Activated CD4-positive, alpha-beta T cell treated with anti-CD3 and anti-CD28 coated beads for 1 hour (primary cell): ENCODE measurements around the gene GRM4.
"Not testable (repeated sequence)": the region's sequence is repeated elsewhere in the genome, so short reads cannot be mapped to it uniquely, and the experiment has no call there.

Experiments
- DNase-seq: peaks from one replicate; pipeline ENCODE4 v3.0.0-alpha.2; 2020

Gene GRM4

DNA sequence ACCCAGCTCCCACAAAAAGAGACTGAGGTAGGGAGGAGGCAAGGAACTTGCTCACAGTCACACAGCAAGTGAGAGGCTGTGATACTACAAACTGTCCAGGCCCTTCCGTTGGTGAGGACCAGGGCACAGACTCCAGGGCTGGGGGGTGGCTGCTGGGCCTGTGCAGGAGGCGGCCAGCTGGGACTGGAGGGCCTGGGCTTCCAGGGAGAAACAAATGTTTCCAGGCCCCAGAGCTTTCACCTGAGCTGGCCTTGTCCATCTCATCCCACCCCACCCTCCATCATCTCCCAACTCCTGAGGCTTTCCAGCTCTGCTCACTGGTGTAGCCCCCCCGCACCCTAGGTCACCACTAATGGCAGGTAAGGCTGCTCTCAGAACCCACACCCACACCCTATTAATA, 86.0 kb downstream of the GRM4 start:
- no peak for DNase-seq

GRCh38 chr6:34059136-34059731, 86.7 kb downstream of the GRM4 start:
- DNase-seq, result no peak

DNA sequence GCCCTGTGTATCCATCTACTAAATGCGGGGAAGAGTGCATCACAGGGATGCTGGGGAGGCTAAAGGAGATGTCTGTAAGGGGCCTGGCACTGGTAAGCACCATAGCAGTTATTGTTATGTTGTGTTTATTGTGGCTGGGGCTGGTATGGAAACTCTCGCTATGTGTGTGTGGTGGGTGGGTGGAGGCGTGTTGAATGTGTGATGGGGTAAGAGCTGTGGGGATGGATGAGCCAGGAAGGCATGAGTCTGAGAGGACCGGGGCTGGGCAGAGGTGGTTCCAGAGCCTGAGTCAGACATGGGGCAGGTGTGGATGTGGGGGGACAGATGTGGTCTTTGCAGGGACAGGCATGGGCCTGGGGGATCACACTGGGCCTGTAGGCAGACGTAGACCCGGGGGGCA, 88.1 kb downstream of the GRM4 start:
- DNase-seq, result no peak

GRCh38 chr6:34057191-34057590, 88.7 kb downstream of the GRM4 start:
- no peak for DNase-seq

DNA sequence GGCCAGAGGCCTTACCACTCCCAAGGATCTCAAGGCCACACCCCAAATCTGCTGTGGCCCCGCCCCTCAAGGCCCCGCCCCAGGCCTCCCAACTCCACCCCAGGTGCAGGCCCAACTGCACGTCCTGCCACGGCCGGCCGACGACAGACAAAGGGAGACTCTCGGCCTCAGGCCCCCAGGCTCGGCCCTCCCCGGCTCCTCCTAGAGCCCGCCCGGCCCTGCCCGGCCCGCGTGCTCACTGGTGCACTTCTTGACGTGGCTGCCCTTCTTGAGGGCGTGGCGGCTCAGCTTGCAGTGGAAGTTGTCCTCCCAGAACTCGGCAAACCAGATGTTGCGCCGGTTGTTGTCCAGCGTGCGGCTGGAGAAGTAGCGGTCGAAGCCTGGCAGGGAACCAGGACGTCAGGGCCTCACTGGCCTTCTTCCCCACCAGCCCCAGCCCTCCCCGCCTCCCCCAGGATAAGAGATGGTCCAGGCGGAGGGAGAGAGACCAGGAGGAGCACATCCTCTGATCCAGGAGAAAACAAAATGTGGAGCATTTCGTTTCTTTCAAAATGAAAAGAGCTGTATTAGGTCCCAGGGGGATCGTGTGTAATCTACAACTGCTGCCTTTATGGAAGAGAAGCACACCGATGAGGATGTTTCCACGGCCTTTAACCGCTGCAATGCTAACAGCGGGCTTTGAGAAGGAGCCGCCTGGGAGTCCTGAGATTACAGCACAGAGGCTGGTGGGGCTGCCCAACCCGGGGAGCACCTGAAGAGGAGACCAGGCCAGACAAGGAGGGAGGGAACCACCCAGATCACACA, 89.4 kb downstream of the GRM4 start:
- no peak for DNase-seq

- peak; percentile 46 for DNase-seq
These were observed 90.5 kb downstream of the GRM4 start for GRCh38 chr6:34055223-34055933.

- DNase-seq, result no peak
These were observed 92.2 kb downstream of the GRM4 start for GRCh38 chr6:34053721-34054120.

DNA sequence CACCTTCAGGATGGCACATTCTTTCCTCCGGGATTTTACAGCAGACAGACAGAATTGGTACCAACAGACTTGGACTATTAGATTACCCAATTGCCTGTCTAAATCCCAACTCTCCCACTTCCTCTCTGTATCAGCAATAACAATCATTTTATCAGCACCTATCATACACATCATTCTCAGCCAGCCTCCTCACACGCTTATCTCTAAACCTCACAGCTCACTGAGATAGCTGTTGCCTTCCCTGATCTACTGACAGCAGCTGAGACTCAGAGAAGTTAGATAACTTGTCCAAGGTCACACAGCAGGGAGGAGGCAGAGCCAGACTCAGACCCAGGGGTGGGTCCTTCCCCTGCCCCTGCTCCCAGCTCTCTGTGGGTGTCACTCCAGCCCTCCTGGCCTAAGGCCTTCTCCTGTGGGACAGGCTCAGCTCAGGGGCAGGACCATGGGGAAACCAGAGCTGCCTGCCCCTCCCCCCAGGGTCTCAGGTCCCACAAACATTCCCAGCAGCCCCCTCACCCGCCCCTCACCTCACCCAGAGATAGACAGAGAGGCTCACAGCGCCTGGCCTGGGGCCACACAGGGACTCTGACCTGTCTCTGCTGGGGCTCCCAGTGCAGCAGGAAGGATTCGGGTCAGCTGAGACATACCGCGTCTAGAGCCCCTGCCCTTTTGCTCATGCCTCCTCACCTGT, 92.8 kb downstream of the GRM4 start:
- DNase-seq, result no peak

DNA sequence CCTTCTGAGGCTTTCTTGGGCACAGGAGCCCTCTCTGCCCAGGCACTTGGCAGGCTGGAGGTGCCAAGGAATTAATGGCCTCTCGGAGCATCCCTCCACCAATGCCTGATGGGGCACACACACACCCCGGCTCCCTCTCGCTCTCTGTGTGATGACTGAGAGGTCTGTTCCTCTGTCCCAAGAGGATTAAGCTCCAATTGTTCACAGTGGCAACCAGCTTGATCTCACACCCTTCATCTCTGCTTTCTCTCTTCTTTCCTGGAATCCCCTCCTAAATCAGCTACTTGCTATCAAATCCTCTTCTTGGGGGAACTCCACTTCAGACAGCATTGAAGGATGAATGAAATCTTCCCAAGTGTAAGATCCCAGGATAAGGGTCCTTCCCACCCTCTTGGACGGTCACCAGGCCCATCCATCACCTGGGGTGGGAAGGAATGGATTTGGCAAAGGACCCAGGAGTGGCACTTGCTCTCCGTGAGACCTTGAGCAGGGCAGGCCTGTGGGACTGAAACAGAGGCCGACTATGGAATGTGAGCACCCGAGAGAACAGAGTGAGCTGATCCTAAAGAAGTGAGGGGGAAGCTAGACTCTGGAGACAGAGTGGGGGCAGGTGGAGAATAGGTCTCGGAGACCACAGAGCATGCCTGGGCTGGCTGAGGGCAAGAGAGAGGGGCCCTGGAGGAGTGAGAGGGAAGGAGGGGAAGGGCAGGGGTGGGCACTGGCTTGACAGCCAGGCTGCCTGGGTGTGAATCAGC, 93.6 kb downstream of the GRM4 start:
- DNase-seq, result no peak

DNA sequence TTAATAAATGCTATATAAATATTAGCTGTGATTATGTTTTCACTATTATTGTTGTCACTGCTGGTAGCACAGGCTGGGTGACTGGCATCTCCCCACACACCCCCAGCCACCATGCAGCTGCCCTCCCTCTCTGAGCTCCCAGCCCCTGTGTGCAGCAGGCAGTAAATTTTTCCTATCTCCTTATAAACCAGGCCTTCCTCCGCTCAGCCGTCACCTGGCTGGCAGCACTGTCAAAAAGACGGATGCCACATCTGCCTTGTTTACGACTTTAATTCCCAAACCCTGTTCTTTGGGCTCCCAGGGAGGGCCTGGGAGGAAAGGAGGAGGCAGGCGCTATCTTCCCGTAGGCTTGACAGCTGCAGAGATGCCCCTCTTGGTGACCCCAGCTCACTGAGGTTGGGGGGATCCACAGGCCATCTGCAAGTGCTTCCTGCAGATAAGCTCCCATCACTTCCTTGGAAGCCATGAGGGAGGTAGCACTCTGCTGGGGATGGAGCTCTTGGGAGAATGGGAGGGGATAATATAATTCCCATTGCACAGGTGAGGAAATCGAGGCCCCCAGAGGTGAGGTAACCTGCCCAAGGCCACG, 94.5 kb downstream of the GRM4 start:
- no peak for DNase-seq

- no peak for DNase-seq
These were observed 95.2 kb downstream of the GRM4 start for GRCh38 chr6:34050691-34051090.

DNA sequence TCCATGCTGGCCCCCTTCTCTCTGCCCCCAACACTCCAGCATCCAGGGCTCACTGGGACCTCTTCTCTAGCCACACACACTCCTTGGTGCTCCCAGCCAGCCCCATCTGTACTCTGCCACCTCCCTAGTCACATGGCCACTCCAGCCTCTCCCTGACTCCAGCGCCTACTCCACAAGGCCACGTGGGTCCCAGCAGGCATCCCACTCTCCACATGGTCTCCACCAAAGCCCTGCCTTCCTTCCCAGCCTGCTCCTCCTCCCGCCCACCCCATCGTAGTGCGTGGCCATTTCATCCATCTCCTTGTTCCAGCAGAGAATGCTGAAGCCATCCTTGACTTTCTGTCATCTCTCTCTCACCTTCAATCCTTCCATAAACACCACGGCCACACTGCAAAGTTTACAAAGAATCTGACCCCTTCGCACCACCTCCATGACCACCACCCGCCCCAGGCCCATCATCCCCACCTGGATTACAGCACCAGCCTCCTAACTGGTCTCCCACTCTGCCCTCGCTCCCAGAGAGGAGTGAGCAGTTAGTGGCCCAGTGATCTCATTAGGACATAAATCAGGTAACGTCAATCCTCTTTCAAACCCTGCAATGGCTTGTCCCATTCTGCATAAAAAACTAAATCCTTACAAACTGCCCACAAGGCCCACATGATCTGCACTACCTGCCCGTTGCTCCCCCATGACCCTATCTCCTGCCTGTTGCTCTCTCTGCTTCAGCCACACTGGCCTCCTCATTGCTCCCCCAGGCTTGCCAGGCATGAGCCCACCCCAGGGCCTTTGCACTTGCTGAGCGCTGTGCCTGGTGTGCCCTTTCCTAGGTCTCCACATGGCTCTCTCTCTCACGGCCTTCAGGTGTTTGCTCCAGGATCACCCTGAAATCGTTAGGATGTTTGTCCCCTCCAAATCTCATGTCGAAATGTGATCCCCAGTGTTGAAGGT, 96.2 kb downstream of the GRM4 start:
- no peak for DNase-seq

DNA sequence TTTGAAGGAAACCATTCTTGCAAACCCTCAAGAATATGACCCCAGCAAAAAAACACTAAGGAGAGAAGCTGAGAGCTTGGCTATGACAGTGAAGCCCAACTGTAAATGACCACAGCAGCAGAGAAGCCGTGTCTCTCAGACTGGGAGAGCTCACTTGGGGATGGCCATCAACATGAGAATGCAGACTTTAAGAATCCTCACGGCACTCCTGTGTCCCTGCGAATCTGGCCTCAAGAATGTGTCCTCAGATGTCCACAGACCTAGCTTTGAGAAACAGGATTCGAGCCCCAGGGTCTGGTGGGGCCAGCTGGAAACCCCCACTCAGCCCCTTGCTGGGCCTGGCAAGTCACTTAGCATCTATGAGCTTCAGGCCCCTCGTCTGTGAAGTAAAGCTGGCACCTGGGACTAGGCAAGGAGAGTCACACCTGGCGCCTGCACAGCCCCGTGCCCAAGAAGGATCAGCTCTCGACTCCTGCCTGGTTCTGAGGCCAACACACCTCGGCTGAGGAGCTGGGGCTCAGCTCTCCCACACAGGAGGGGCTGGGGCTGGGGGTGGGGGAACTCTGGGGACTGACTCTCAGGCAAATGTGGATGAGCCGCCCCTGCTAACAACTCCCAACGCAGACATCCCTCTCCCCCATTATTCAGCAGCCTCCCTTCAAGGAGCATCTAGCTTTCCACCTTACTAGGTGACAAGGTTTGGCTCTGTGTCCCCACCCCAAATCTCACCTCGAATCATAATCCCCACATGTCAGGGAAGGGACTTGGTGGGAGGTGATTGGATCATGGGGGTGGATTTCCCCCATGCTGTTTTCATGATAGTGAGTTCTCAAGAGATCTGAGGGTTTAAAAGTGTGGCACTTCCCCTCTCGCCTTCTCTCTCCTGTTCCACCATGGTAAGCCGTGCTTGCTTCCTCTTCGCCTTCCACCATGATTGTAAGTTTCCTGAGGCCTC, 97.7 kb downstream of the GRM4 start:
- no peak for DNase-seq

GRCh38 chr6:34046617-34047016, 99.3 kb downstream of the GRM4 start:
- DNase-seq, result no peak

GRCh38 chr6:34045771-34046170, 100.1 kb downstream of the GRM4 start:
- DNase-seq, result no peak

DNA sequence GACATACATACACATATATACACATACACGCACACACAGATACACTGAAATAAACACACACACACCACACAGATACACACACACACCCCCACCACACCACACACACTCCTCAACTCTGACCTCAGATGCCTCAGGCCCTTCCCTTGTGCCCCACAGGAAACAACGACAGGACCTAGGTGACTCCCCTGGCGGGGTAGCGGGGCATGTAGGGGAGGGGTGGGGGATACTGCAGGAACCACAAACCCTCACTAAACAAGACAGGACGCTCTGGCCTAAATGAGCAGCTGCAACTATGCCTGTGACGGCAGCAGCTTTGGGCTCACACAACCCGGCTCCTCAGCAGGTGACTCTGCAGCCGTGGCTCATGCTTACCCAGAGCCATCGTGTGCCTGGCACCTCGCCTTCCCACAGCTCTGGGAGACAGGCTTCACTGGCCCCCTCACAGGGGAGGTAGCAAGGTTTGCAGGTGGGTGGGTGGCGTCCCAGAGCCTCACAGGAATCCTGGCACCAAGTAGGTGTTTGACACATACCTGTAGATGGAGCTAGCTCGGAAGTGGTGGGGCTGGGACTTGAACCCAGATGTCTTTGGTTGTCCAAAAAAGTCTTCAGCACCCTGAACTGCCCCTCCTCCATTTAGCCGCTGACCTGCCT, 100.8 kb downstream of the GRM4 start:
- DNase-seq, result no peak

DNA sequence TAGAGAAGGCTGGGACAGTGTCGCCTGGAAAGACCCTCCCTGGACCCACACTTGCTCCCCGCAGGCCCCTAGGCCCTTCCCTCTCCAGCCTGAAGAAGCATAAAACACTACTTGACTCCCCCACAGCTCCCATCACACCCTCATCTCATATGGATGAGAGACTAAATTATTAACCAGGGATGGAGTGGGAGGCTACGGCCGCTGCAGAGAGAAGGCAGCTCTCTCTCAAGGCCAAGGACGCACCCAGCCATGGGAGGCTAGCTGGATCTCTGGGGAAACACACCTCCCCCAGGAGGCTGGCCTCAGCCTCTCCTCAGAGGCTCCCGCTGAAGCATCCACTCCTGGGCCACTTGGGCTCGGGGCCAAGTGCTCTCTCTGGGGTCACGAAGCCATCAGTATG, 102.5 kb downstream of the GRM4 start:
- no peak for DNase-seq

DNA sequence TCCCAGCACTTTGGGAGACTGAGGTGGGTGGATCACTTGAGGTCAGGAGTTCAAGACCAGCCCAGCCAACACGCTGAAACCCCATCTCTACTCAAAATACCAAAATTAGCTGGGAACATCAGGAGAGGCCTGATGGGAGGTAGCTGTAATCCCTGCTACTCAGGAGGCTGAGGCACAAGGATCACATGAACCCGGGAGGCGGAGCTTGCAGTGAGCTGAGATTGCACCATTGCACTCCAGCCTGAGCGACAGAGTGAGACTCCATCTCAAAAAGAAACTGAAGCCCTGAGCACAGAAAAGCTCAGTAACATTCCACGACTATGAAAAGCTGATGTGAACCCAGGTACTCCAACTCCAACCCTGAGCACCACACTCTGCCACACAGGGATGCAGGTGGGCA, 103.9 kb downstream of the GRM4 start:
- not testable (repeated sequence) for DNase-seq

GRCh38 chr6:34041385-34041784, 104.5 kb downstream of the GRM4 start:
- no peak for DNase-seq
